PC-3 (cell line): ENCODE data around the gene GINS2. TPM values are rescaled to one million over a fixed set of nuclear protein-coding genes. Genes with fewer than 3 reads are reported as not detected.

Source experiments
- ATAC-seq: fragments of 200-7000 bp; cut with Tn5 transposase; 2 replicates; pipeline ENCODE4 v1.9.1; 2020; ENCODE audit warnings: mild to moderate bottlenecking, moderate library complexity
- BruUV-seq: library from RNA; stranded (reverse); fragments of 400-500 nt; replicated peaks from 2 replicates; lab custom pipeline; 2021; lab: Mats Ljungman, UMichigan
- CTCF ChIA-PET: fragments of 300-600 bp; sonication (Branson Sonifier 250); formaldehyde crosslinking; loops from one replicate; lab custom pipeline; 2022; ENCODE audit warnings: antibody characterized with exemption; lab: Charles Lee
- POLR2A ChIA-PET: fragments of 300-600 bp; sonication (Branson Sonifier 250); formaldehyde crosslinking; loops from one replicate; lab custom pipeline; 2022; ENCODE audit warnings: antibody characterized with exemption; ENCODE audit not compliant: unreplicated experiment; lab: Charles Lee
- DNase-seq: peaks from one replicate; pipeline ENCODE4 v3.0.0-alpha.2; 2015
- H2AFZ ChIP-seq: fragments of 300-600 bp; sonication (generic); 2 replicates; pipeline ENCODE4 v1.6.0; 2016; ENCODE audit warnings: antibody characterized with exemption, low read length
- H3F3A ChIP-seq: fragments of 300-600 bp; sonication (generic); one replicate; pipeline ENCODE4 v1.6.0; 2017; ENCODE audit warnings: antibody characterized with exemption, low read length, control low read depth, mild to moderate bottlenecking; ENCODE audit not compliant: unreplicated experiment
- H3K27ac ChIP-seq: fragments of 300-600 bp; sonication (generic); 2 replicates; pipeline ENCODE4 v1.5.1; 2016; ENCODE audit warnings: mild to moderate bottlenecking, low read length
- H3K27me3 ChIP-seq: fragments of 300-600 bp; sonication (generic); 2 replicates; pipeline ENCODE4 v1.6.1; 2016; ENCODE audit warnings: low read length, mixed read lengths
- H3K36me3 ChIP-seq: fragments of 300-600 bp; sonication (generic); 2 replicates; pipeline ENCODE4 v1.6.1; 2016; ENCODE audit warnings: low read depth, mixed run types, low read length, mixed read lengths
- H3K4me1 ChIP-seq: fragments of 300-600 bp; sonication (generic); 2 replicates; pipeline ENCODE4 v1.5.1; 2016; ENCODE audit warnings: low read length; ENCODE audit not compliant: insufficient read depth
- H3K4me2 ChIP-seq: fragments of 300-600 bp; sonication (generic); 2 replicates; pipeline ENCODE4 v1.6.0; 2016; ENCODE audit warnings: low read length
- H3K4me3 ChIP-seq: fragments of 300-600 bp; sonication (generic); 2 replicates; pipeline ENCODE4 v1.5.1; 2016; ENCODE audit warnings: mild to moderate bottlenecking, low read length, mixed read lengths
- H3K79me2 ChIP-seq: fragments of 300-600 bp; sonication (generic); 2 replicates; pipeline ENCODE4 v1.6.1; 2017; ENCODE audit warnings: low read length, mixed read lengths
- H3K9ac ChIP-seq: fragments of 300-600 bp; sonication (generic); 2 replicates; pipeline ENCODE4 v1.6.0; 2016; ENCODE audit warnings: mild to moderate bottlenecking, low read length
- H3K9me2 ChIP-seq: fragments of 300-600 bp; sonication (generic); replicated peaks from 2 replicates; pipeline ENCODE4 v1.6.1; 2016; ENCODE audit warnings: mixed run types, low read length, mixed read lengths
- H3K9me3 ChIP-seq: fragments of 300-600 bp; sonication (generic); 2 replicates; pipeline ENCODE4 v1.6.1; 2016; ENCODE audit warnings: low read length, mixed read lengths
- H4K20me1 ChIP-seq: fragments of 300-600 bp; sonication (generic); 2 replicates; pipeline ENCODE4 v1.6.1; 2016; ENCODE audit warnings: low read length, mixed read lengths
- CTCF ChIP-seq: fragments of 300-600 bp; sonication (generic); conservative IDR thresholded peaks from 2 replicates; pipeline ENCODE4 v1.5.1; 2017; ENCODE audit warnings: antibody characterized with exemption, low read depth, mild to moderate bottlenecking, low read length
- EZH2 ChIP-seq: fragments of 300-600 bp; sonication (generic); IDR thresholded peaks from one replicate; pipeline ENCODE4 v1.6.1; 2017; ENCODE audit warnings: antibody characterized with exemption, mild to moderate bottlenecking, low read length; ENCODE audit not compliant: unreplicated experiment
- EZH2phosphoT487 ChIP-seq: fragments of 300-600 bp; sonication (generic); IDR thresholded peaks from 2 replicates; pipeline ENCODE4 v1.6.1; 2018; ENCODE audit warnings: mild to moderate bottlenecking, antibody characterized with exemption, low read length, borderline replicate concordance
- intact Hi-C: fragments of 100-400 bp; cut with micrococcal nuclease; formaldehyde crosslinking; loops from 2 replicates; pipeline ENCODE4 v1.9.0; 2023
- total RNA-seq: library from RNA; depleted of rRNA; stranded (reverse); fragments of >200 nt; gene quantifications from 2 replicates; pipeline ENCODE4 v1.2.3, GENCODE V29; 2014

Gene GINS2
- total RNA-seq, 1 experiment from 2014 or later: 28.7 TPM

DNA sequence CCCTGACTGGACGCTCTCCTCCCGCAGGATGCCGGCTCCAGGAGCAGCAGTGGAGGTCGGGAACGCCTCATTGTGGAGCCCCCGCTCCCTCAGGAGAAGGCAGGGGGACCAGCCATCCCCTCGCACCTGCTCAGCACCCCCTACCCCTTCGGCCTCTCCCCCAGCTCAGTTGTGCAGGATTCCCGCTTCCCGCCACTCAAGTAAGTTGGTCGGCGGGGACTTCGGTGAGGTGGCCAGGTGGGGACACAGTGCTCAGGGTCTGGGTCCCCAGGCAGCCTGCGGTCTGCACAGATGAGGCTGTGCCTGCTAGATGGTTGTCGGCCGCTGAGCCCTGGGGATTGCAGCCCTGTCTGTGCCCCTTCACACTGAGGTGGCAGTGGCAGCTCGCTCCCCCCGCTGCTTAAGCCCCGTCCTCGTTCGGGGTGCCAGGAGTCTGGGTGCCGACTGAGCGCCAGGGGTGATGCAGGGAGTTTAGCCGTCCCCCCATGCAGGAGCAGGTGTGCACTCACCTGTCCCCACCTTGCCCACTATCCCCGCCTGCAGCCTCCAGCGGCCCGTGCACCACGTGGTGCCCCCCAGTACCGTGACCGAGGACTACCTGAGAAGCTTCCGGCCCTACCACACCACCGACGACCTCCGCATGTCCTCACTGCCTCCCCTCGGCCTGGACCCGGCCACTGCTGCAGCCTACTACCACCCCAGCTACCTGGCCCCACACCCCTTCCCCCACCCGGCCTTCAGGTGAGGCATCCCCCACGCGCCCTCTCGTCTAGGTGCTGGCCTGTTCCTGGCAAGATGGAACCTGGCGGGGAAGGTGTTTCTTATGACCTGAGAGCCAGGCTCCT is 34.3 kb downstream of the GINS2 start:
- CTCF ChIA-PET: no interaction called here
- no peaks in the 10 kb centered on the region for H4K20me1 ChIP-seq
- TF ChIP-seq EZH2phosphoT487: no peak
- no peak for TF ChIP-seq CTCF
- TF ChIP-seq EZH2: no peak
- peaks cover 6% of the 10 kb centered on the region; the same call in 1 of the 2 replicates for H3K36me3 ChIP-seq
- H3K9me2 ChIP-seq: no peaks in the 10 kb centered on the region
- no peaks in the 10 kb centered on the region for H3K27me3 ChIP-seq
- no peak overlapping the region for H3K27ac ChIP-seq
- BruUV-seq: no TSS peak
- no peak for ATAC-seq
- no peak overlapping the region for H2AFZ ChIP-seq
- H3F3A ChIP-seq: no peaks in the 10 kb centered on the region
- no peak overlapping the region for H3K4me3 ChIP-seq
- intact Hi-C loops: no loop called here
- POLR2A ChIA-PET: no interaction called here
- H3K9ac ChIP-seq: no peak overlapping the region
- no peaks in the 10 kb centered on the region for H3K79me2 ChIP-seq
- no peak for DNase-seq
- H3K4me1 ChIP-seq: peaks cover 5% of the 10 kb centered on the region; the same call in 1 of the 2 replicates
- H3K4me2 ChIP-seq: no peak overlapping the region
- H3K9me3 ChIP-seq: no peaks in the 10 kb centered on the region

GRCh38 chr16:85653290-85653891 is 35.4 kb downstream of the GINS2 start:
- POLR2A ChIA-PET: no interaction called here
- H4K20me1 ChIP-seq: no peaks in the 10 kb centered on the region

More at GRCh38 chr16:85653290-85653891, 35.4 kb downstream of the GINS2 start:
- Histone ChIP-seq H3K4me3 (no peak overlapping the region), H3K9me3 (no peaks in the 10 kb centered on the region), H3K4me1 (peaks cover 5% of the 10 kb centered on the region; the same call in 1 of the 2 replicates), H3K9ac (no peak overlapping the region), H3K27me3 (no peaks in the 10 kb centered on the region), H3F3A (no peaks in the 10 kb centered on the region), H3K4me2 (no peak overlapping the region), H3K79me2 (no peaks in the 10 kb centered on the region), H2AFZ (no peak overlapping the region), H3K27ac (no peak overlapping the region), H3K9me2 (no peaks in the 10 kb centered on the region), H3K36me3 (peaks cover 6% of the 10 kb centered on the region; the same call in 1 of the 2 replicates)
- no peak for DNase-seq
- no peak for ATAC-seq
- intact Hi-C loops: no loop called here
- CTCF ChIA-PET: no interaction called here
- BruUV-seq: no TSS peak
- TF ChIP-seq CTCF (no peak), EZH2phosphoT487 (no peak), EZH2 (no peak)
